Bronchial epithelial cell (primary cell): ENCODE results near the gene CERT1. TPM values are rescaled to one million over a fixed set of nuclear protein-coding genes. Genes with fewer than 3 reads are reported as not detected.
"Not testable (repeated sequence)": the region's sequence is repeated elsewhere in the genome, so short reads cannot be mapped to it uniquely, and the experiment has no call there.

ENCODE experiments used
- DNase-seq: peaks from one replicate; pipeline ENCODE4 v3.0.0-alpha.2; 2010; ENCODE audit warnings: low read depth
- FAIRE-seq: peaks from 2 replicates; lab custom pipeline; 2011; peaks lifted over from hg19 to GRCh38; lab: Jason Lieb, UNC
- H3K27me3 ChIP-seq: 2 replicates; pipeline ENCODE4 v1.5.1; 2011; ENCODE audit warnings: low read length; ENCODE audit not compliant: control insufficient read depth, insufficient read depth
- H3K36me3 ChIP-seq: 2 replicates; pipeline ENCODE4 v1.5.1; 2011; ENCODE audit warnings: low read length; ENCODE audit not compliant: control insufficient read depth, insufficient read depth
- H3K4me3 ChIP-seq: 2 replicates; pipeline ENCODE4 v1.5.1; 2011; ENCODE audit warnings: mild to moderate bottlenecking, low read depth, low read length, control low read depth
- total RNA-seq: library from RNA; depleted of rRNA; stranded (reverse); fragments of >200 nt; gene quantifications from 2 replicates; pipeline ENCODE4 v1.2.1, GENCODE V29; 2014
- TF ChIP-seq, protein P1 (sequence below): IDR thresholded peaks from 2 replicates; pipeline ENCODE4 v1.5.1; 2011; ENCODE audit warnings: mild to moderate bottlenecking, moderate library complexity, low read length, control low read depth, inconsistent platforms; ENCODE audit not compliant: insufficient read depth, severe bottlenecking

The CERT1 gene
- total RNA-seq, 1 donor from 2014 or later, result 20.5 TPM

DNA sequence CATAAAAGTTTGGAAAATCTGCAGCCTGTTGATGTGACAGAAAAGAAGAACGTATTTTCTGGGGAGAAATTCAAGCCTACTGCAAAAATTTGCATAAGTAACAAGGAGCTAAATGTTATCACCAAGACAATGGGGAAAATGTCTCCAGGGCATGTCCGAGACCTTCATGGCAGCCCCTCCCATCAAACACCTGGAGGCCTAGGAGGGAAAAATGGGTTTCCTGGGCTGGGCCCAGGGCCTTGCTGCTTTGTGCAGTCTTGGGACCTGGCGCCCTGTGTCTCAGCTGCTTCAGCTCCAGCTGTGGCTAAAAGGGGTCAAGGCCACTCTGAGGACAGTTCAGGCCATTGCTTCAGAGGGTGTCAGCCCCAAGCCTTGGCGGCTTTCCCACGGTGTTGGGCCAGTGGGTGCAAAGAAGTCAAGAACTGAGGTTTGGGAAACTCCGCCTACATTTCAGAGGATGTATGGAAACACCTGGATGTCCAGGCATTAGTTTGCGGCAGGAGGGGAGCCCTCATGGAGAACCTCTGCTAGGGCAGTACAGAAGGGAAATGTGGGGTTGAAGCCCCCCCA, 13.1 kb downstream of the CERT1 start:
- DNase-seq (no peak), FAIRE-seq (no peak)
- Histone ChIP-seq H3K36me3 (peaks cover 3% of the 10 kb centered on the region), H3K4me3 (no peak overlapping the region), H3K27me3 (no peaks in the 10 kb centered on the region)
- TF ChIP-seq, protein P1, sequence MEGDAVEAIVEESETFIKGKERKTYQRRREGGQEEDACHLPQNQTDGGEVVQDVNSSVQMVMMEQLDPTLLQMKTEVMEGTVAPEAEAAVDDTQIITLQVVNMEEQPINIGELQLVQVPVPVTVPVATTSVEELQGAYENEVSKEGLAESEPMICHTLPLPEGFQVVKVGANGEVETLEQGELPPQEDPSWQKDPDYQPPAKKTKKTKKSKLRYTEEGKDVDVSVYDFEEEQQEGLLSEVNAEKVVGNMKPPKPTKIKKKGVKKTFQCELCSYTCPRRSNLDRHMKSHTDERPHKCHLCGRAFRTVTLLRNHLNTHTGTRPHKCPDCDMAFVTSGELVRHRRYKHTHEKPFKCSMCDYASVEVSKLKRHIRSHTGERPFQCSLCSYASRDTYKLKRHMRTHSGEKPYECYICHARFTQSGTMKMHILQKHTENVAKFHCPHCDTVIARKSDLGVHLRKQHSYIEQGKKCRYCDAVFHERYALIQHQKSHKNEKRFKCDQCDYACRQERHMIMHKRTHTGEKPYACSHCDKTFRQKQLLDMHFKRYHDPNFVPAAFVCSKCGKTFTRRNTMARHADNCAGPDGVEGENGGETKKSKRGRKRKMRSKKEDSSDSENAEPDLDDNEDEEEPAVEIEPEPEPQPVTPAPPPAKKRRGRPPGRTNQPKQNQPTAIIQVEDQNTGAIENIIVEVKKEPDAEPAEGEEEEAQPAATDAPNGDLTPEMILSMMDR, result no peak

DNA sequence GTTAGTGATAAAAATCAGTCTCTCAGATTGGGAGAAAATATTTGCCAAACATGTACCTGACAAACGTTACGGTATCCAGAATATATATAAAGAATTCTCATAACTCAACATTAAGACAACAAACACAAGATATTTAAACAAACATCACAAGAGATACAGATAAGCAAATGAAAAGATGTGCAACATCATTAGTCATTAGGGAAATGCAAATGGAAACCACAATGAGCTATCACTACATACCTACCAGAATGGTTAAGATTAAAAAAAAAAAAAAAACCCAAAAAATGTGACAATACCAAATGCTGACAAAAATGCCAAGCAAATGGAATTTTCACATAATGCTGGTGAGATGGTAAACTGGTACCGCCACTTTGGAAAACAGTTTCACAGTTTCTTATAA, 15.4 kb downstream of the CERT1 start:
- FAIRE-seq (no peak), DNase-seq (peak; percentile 4)
- Histone ChIP-seq H3K36me3 (peaks cover 5% of the 10 kb centered on the region), H3K27me3 (no peaks in the 10 kb centered on the region), H3K4me3 (no peak overlapping the region)
- TF ChIP-seq, protein P1, result no peak

DNA sequence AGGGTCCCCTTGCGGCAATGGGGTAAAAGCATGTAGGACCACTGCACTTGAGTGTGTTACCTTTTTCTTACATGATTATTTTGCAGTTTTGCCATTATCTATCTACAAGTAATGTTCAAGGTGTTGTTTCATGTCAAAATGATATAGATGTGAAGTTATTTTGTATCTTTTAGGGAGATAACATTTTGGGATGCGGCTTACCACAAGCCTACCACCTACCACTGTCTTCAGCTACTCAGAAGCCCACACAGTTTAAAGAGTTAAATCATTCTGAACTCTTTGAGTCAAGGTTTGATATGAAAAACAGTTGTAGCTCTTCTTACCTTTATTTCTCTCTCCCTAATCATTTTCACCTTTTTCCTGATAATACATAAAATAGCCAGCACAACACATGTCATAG, 19.8 kb downstream of the CERT1 start:
- TF ChIP-seq, protein P1, result no peak
- FAIRE-seq, result no peak
- DNase-seq, result no peak
- H3K36me3 ChIP-seq, result peaks cover 2% of the 10 kb centered on the region
- H3K27me3 ChIP-seq, result no peaks in the 10 kb centered on the region
- no peak overlapping the region for H3K4me3 ChIP-seq

DNA sequence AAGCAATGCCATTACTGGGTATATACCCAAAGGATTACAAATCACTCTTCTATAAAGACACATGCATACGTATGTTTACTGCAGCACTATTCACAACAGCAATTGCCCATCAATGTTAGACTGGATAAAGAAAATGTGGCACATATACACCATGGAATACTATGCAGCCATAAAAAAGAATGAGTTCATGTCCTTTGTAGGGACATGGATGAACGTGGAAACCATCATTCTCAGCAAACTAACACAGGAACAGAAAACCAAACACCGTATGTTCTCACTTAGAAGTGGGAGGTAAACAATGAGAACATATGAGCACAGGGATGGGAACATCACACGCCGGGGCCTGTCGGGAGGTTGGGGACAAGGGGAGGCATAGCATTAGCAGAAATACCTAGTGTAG, 21.6 kb downstream of the CERT1 start:
- not testable (repeated sequence) for H3K36me3 ChIP-seq, H3K4me3 ChIP-seq, H3K27me3 ChIP-seq, DNase-seq, FAIRE-seq

DNA sequence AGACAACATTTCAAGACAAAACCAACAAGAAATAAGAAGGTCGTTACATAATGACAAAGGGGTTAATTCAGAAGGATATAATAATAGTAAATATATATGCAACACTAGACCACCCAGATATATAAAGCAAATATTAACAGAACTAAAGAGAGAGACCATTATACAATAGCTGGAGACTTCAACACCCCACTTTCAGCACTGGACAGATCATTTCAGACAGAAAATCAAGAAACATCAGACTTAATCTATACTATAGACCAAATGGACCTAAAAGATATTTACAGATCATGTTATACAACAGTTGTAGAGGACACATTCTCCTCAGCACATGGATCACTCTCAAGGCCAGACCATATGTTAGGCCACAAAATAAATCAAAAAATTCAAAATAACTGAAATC, 26.8 kb downstream of the CERT1 start:
- no peak for DNase-seq
- FAIRE-seq, result no peak
- Histone ChIP-seq H3K27me3 (no peaks in the 10 kb centered on the region), H3K36me3 (no peaks in the 10 kb centered on the region), H3K4me3 (no peak overlapping the region)
- TF ChIP-seq, protein P1, result no peak

DNA sequence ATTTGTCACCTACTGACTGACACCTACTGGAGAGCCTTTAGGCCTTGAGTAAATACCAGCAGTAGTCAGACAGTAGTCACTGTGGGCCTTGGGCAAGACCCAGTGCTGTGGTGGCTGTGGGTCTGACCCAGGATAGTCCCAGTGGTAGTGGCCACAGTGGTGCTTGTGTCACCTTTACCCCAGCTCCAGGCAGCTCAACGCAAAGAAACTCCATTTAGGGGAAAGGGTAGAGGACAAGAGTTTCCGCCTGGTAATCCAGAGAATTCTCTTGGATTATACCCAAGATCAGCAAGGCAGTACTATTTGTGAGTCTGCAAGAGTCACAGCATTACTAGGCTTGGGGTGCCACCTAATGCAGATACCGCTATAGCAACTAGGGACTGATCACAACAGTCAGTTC, 28.9 kb downstream of the CERT1 start:
- Histone ChIP-seq H3K36me3 (no peaks in the 10 kb centered on the region), H3K27me3 (no peaks in the 10 kb centered on the region), H3K4me3 (no peak overlapping the region)
- TF ChIP-seq, protein P1, result no peak
- FAIRE-seq (no peak), DNase-seq (no peak)
